Endodermal cell (in vitro differentiated cells): ENCODE measurements around the gene LARGE1. TPM values are rescaled to one million over a fixed set of nuclear protein-coding genes. Genes with fewer than 3 reads are reported as not detected.

Source experiments
- DNase-seq: peaks from one replicate; pipeline ENCODE4 v3.0.0-alpha.2; 2017
- H3K27ac ChIP-seq: 2 replicates; pipeline ENCODE4 v1.5.1; 2013; ENCODE audit warnings: mild to moderate bottlenecking, low read depth, low read length, moderate library complexity
- H3K27me3 ChIP-seq: 2 replicates; pipeline ENCODE4 v1.6.1; 2013; ENCODE audit warnings: mild to moderate bottlenecking, low read length, moderate library complexity; ENCODE audit not compliant: insufficient read depth, control insufficient read depth, poor library complexity, severe bottlenecking
- H3K36me3 ChIP-seq: 2 replicates; pipeline ENCODE4 v1.7.0; 2013; ENCODE audit warnings: mild to moderate bottlenecking, low read length, moderate library complexity; ENCODE audit not compliant: control insufficient read depth, insufficient read depth
- H3K4me1 ChIP-seq: one replicate; pipeline ENCODE4 v1.7.0; 2013; ENCODE audit warnings: low read length; ENCODE audit not compliant: control insufficient read depth, insufficient read depth
- H3K4me3 ChIP-seq: 2 replicates; pipeline ENCODE4 v1.5.1; 2013; ENCODE audit warnings: mild to moderate bottlenecking, low read length, moderate library complexity
- H3K9ac ChIP-seq: 2 replicates; pipeline ENCODE4 v1.6.1; 2013; ENCODE audit warnings: mild to moderate bottlenecking, low read length, moderate library complexity; ENCODE audit not compliant: poor library complexity, severe bottlenecking; ENCODE audit errors: extremely low read depth
- H3K9me3 ChIP-seq: 2 replicates; pipeline ENCODE4 v1.6.1; 2013; ENCODE audit warnings: mild to moderate bottlenecking, low read length, moderate library complexity; ENCODE audit not compliant: control insufficient read depth
- H3K27ac Mint-ChIP-seq: 2 replicates; pipeline ENCODE4 v1.8.0; 2020; ENCODE audit warnings: mixed read lengths
- H3K27me3 Mint-ChIP-seq: 2 replicates; pipeline ENCODE4 v1.8.0; 2021; ENCODE audit warnings: mild to moderate bottlenecking, mixed read lengths; ENCODE audit not compliant: insufficient read depth
- H3K36me3 Mint-ChIP-seq: 2 replicates; pipeline ENCODE4 v1.8.0; 2020; ENCODE audit warnings: low read depth, mixed read lengths
- H3K4me1 Mint-ChIP-seq: 2 replicates; pipeline ENCODE4 v1.8.0; 2020; ENCODE audit warnings: mixed read lengths
- H3K4me3 Mint-ChIP-seq: 2 replicates; pipeline ENCODE4 v1.8.0; 2020; ENCODE audit warnings: mild to moderate bottlenecking, moderate library complexity, mixed read lengths
- H3K9me3 Mint-ChIP-seq: 2 replicates; pipeline ENCODE4 v1.8.0; 2020; ENCODE audit warnings: mild to moderate bottlenecking, mixed read lengths
- CTCF ChIP-seq: fragments of 200-600 bp; sonication (generic); conservative IDR thresholded peaks from 2 replicates; pipeline ENCODE4 v1.5.0; 2021; ENCODE audit warnings: antibody characterized with exemption, mild to moderate bottlenecking
- WGBS, 2 experiments: methylation state at CpG; one replicate each; pipeline versions ENCODE4 v1.1.5 to v1.1.7; 2013; ENCODE audit warnings: missing lambda C conversion rate in 2 of 2, mixed read lengths in 1 of 2; ENCODE audit not compliant: insufficient coverage in 1 of 2, insufficient read length in 1 of 2; 5-methylcytosine and 5-hydroxymethylcytosine counted together
- total RNA-seq, 2 donors: library from RNA; stranded (reverse); fragmentation: NEBNext Ultra II Directional in 1 of 2; extraction: Animal tissue kit (Norgen Biotek cat#: 25700) in 1 of 2; gene quantifications; 2 replicates in 1 of 2; 3 replicates in 1 of 2; pipeline ENCODE4 v1.2.1, GENCODE V29; 2021

Gene LARGE1
- total RNA-seq, 2 donors from 2014 or later = 17.5 to 24.3 TPM

DNA sequence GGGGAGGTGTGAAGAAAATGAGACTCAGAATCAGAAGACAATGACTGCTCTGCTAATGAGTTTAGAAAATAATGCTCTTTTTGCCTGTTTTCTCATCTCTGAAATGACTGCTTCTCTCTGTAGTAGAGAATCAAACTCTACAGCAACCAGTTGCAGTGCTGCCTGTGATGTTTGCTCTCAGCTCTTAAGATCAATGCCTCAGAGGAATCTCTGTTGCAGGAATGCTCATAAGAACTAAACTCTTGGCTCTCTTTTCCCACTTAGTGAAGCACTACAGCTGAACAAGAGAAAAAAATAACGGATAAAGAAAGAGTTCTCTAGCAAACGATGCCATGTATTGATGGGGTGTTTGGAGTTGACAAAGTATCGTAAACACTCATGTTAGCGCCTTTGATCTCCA lies 658.6 kb downstream of the LARGE1 start:
- DNase-seq = no peak
- no peaks in the 10 kb centered on the region for H3K36me3 ChIP-seq
- H3K27me3 Mint-ChIP-seq = peaks cover 8% of the 10 kb centered on the region
- WGBS, 2 experiments = 89 to 91% methylated on average over 4 of the region's 4 CpGs
- H3K4me3 ChIP-seq = no peak overlapping the region
- no peak for TF ChIP-seq CTCF
- no peak overlapping the region for H3K9ac ChIP-seq
- H3K27ac Mint-ChIP-seq = no peak overlapping the region
- no peaks in the 10 kb centered on the region for H3K4me1 ChIP-seq
- no peaks in the 10 kb centered on the region for H3K9me3 ChIP-seq
- H3K27me3 ChIP-seq = no peaks in the 10 kb centered on the region
- H3K36me3 Mint-ChIP-seq = no peaks in the 10 kb centered on the region
- no peak overlapping the region for H3K4me3 Mint-ChIP-seq
- no peak overlapping the region for H3K27ac ChIP-seq
- no peaks in the 10 kb centered on the region for H3K9me3 Mint-ChIP-seq
- H3K4me1 Mint-ChIP-seq = no peaks in the 10 kb centered on the region

DNA sequence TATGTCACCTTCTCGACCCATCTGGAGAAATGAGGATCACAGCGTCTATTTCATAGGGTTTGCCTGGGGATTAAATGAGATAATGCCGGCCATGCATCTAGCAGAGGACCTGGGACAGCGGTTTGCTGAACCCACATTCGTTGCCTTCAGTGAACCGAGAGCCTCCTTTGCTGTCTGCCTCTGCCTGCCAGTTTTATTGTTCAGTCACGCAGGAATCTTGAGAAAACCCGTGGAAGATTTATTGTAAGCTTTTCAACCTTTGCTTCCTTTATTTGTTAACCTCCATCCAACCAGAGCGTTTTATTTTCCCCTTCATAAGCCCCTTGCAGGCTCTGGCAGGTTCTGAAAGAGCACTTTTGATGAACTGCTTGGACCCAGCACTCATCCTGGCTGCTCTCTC lies 659.8 kb downstream of the LARGE1 start:
- Mint-ChIP-seq H3K9me3 (no peaks in the 10 kb centered on the region), H3K27me3 (peaks cover 8% of the 10 kb centered on the region), H3K27ac (no peak overlapping the region), H3K4me1 (no peaks in the 10 kb centered on the region), H3K4me3 (no peak overlapping the region), H3K36me3 (no peaks in the 10 kb centered on the region)
- 90 to 93% methylated on average over 7 to 9 of the region's 9 CpGs for WGBS, 2 experiments
- H3K27ac ChIP-seq = no peak overlapping the region
- H3K36me3 ChIP-seq = no peaks in the 10 kb centered on the region
- H3K27me3 ChIP-seq = no peaks in the 10 kb centered on the region
- H3K9ac ChIP-seq = no peak overlapping the region
- DNase-seq = no peak
- H3K4me1 ChIP-seq = no peaks in the 10 kb centered on the region
- H3K9me3 ChIP-seq = no peaks in the 10 kb centered on the region
- TF ChIP-seq CTCF = no peak
- no peak overlapping the region for H3K4me3 ChIP-seq

DNA sequence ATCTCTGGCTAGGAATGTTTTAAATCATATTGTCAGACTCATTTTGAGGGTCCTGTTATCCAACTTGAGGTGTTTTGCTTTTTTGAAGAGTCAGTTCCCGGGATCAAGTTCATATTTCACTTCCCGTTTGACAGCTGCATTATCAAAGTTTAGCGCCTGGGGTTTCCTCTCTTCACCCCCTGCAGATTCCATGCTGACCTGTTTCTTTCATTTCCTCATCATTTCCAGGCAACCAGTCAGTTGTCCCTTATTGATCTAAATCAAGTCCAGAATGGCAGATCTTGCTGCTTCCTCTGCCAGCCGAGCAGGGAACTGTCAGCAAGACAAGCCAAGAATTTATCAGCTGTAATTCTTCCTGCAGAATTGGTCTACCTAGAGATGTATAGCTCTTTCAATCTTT lies 664.5 kb downstream of the LARGE1 start:
- no peak overlapping the region for H3K27ac Mint-ChIP-seq
- Histone ChIP-seq H3K27me3 (peaks cover 8% of the 10 kb centered on the region), H3K4me1 (no peaks in the 10 kb centered on the region), H3K9ac (no peak overlapping the region), H3K9me3 (no peaks in the 10 kb centered on the region), H3K27ac (no peak overlapping the region), H3K36me3 (no peaks in the 10 kb centered on the region), H3K4me3 (no peak overlapping the region)
- no peak for TF ChIP-seq CTCF
- no peaks in the 10 kb centered on the region for H3K36me3 Mint-ChIP-seq
- 70 to 85% methylated on average over 4 of the region's 4 CpGs for WGBS, 2 experiments
- no peak for DNase-seq
- peaks cover 10% of the 10 kb centered on the region for H3K27me3 Mint-ChIP-seq
- H3K9me3 Mint-ChIP-seq = no peaks in the 10 kb centered on the region
- no peak overlapping the region for H3K4me3 Mint-ChIP-seq
- no peaks in the 10 kb centered on the region for H3K4me1 Mint-ChIP-seq
